HAP-1 (cell line): ENCODE data around the gene GH1.

Experiments
- DNase-seq, 2 experiments: peaks; one replicate each; pipeline ENCODE4 v3.0.0-alpha.2; 2016 to 2020; ENCODE audit warnings: low spot score in 2 of 2
- H3K27me3 ChIP-seq: fragments of 250-450 bp; sonication (Bioruptor Pico); 2 replicates; pipeline ENCODE4 v1.5.1; 2020; ENCODE audit warnings: low read depth, mild to moderate bottlenecking, moderate library complexity
- H3K36me3 ChIP-seq: fragments of 250-450 bp; sonication (Bioruptor Pico); replicated peaks from 2 replicates; pipeline ENCODE4 v1.5.1; 2020; ENCODE audit warnings: mild to moderate bottlenecking
- H3K4me1 ChIP-seq: fragments of 250-450 bp; sonication (Bioruptor Pico); 2 replicates; pipeline ENCODE4 v1.5.1; 2020; ENCODE audit warnings: mild to moderate bottlenecking
- H3K4me3 ChIP-seq: fragments of 250-450 bp; sonication (Bioruptor Pico); 2 replicates; pipeline ENCODE4 v1.5.1; 2020; ENCODE audit warnings: mild to moderate bottlenecking, moderate library complexity
- H3K9me3 ChIP-seq: fragments of 250-450 bp; sonication (Bioruptor Pico); 2 replicates; pipeline ENCODE4 v1.5.1; 2020; ENCODE audit warnings: mild to moderate bottlenecking, moderate library complexity
- in situ Hi-C: fragments of 300-500 bp; cut with MboI; formaldehyde crosslinking; loops from 3 replicates; pipeline ENCODE4 v1.14.3; 2020; ENCODE audit warnings: low sequenced_read_pairs, inconsistent platforms, mixed read lengths

GH1 gene

DNA sequence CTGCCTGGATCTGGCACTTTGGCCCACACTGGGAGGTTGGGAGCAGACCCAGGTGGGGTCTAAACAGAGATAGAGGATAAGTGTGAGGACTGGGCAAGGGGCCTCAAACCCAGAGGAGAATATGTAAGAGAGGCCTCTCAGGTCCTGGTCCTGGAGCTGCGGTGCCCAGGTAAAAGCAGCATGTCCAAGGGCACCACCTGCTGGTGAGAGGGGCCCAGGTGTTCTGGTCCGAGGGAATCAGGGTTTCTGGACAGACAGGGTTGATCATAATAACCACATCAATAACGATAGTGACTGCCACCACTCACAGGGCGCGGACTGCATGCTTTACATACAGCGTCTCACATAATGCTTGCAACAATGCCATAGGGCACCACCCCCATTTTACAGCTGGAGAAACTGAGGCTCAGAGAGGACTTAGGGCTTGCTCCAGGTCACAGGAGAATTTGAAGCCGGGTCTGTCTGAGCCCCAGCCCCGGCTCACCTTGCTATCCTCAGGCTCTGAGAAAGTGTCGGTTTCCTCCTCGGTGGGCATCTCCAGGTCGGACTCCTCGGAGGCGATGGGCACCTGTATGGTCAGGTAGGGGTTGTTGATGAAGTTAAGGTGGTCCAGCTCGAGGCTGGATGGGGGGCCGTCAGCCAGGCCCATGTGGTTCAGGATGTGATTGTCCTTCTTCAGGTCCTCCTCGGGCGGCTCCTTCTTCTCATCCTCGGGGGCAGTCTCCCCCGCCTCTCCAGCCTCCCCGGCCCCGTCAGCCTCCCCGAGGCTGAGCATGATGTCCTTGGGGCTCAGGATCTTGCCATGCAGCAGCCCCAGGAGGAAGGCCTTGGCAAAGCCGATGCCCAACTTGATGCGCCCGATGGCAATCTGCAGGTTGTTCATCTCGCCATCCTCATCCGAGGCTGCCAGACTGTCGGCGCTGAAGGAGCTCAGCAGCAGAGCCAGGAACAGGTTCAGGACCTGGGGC, 32.6 kb upstream of the GH1 start:
- no peaks in the 10 kb centered on the region for H3K9me3 ChIP-seq
- DNase-seq, result peak in 1 of 2 experiments; percentile 46
- in situ Hi-C loops, result no loop called here
- H3K4me1 ChIP-seq, result no peaks in the 10 kb centered on the region
- H3K36me3 ChIP-seq, result no peaks in the 10 kb centered on the region
- H3K4me3 ChIP-seq, result no peak overlapping the region
- H3K27me3 ChIP-seq, result 0 out of 2 replicates have a peak, but pooled peaks cover 3% of the 10 kb centered on the region

DNA sequence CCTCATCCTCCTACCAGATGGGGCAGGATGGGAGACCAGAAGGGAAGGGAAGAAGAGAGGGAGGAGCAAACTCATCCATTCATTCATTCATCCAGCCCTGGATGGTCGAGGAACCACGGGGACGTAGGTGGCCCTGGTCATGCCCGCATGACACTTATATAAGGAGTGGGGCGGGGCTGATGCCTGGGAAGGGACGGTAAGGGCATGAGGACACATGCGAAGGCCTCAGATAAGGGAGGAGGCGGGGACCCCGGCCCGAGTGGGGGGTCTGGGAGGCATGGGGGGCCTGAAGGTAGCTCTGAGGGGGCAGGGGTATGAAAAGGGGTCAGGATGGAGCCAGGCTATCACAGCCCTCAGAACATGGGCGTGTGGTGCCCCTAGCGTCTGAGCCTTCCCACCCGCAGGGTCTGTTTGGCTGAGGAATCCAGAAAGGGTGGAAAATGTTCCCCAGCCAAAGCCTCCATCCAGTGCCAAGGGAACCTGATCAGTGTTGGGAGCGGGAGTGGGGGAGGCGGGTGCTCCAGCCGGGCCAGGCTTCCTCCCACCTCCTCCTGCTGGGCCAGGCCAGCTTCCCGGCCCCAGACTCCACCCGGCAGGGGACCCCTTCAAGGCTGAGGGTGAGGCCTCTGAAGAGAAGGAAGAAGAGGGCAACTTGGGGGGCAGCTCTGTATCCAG, 31.1 kb upstream of the GH1 start:
- Histone ChIP-seq H3K27me3 (0 out of 2 replicates have a peak, but pooled peaks cover 3% of the 10 kb centered on the region), H3K4me3 (no peak overlapping the region), H3K9me3 (no peaks in the 10 kb centered on the region), H3K36me3 (no peaks in the 10 kb centered on the region), H3K4me1 (no peaks in the 10 kb centered on the region)
- DNase-seq, result no peak
- in situ Hi-C loops, result no loop called here

DNA sequence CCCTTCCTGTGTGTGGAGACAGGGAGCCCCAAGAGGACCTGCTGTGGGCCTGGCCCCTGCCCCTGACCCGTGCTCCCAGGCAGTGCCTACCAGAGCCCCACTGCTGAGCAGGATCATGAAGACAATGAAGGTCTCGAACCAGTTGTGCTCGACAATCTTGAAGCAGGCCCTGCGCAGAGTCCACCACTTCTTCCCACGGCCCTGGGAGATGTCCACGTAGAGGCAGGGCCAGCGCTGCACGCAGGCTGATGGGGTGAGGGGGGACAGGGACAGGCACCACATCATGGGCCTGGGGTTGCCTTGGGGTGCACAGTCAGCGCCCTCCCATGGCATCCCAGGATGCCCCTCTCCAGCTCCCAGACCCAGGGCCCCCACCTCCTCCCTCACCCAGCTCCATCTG, 29.9 kb upstream of the GH1 start:
- DNase-seq, result no peak
- H3K27me3 ChIP-seq, result no peaks in the 10 kb centered on the region
- no peak overlapping the region for H3K4me3 ChIP-seq
- no peaks in the 10 kb centered on the region for H3K36me3 ChIP-seq
- H3K4me1 ChIP-seq, result no peaks in the 10 kb centered on the region
- in situ Hi-C loops, result no loop called here
- no peaks in the 10 kb centered on the region for H3K9me3 ChIP-seq

DNA sequence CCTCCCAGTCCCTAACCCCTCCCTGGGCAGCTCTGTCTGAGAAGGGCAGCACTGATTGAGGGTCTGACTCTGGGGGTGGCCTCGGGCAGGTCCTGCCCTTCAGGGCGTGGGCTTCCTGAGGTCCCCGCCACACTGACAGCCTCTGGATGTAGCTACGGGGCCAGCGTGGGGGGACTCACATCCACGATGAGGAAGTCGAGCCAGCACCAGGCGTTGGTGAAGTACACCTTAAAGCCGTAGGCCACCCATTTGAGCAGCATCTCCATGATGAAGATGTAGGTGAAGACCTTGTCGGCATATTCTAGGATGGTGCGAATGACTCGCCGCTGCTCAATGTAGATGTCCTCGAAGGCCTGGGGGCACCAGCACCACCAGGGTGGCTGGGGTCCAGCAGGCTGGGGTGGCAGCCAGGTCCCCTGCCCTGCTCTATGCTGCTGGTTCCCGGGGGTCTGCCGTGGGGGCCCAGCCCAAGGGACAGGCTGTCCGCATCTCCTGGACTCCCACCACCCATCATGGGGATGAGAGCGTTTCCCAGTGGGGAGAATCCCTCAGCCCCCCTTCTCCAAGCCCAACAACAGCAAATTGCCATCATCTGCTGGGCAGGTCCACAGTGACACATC, 29.2 kb upstream of the GH1 start:
- Histone ChIP-seq H3K36me3 (no peaks in the 10 kb centered on the region), H3K4me3 (no peak overlapping the region), H3K27me3 (no peaks in the 10 kb centered on the region), H3K4me1 (no peaks in the 10 kb centered on the region), H3K9me3 (no peaks in the 10 kb centered on the region)
- no peak for DNase-seq
- in situ Hi-C loops, result no loop called here

DNA sequence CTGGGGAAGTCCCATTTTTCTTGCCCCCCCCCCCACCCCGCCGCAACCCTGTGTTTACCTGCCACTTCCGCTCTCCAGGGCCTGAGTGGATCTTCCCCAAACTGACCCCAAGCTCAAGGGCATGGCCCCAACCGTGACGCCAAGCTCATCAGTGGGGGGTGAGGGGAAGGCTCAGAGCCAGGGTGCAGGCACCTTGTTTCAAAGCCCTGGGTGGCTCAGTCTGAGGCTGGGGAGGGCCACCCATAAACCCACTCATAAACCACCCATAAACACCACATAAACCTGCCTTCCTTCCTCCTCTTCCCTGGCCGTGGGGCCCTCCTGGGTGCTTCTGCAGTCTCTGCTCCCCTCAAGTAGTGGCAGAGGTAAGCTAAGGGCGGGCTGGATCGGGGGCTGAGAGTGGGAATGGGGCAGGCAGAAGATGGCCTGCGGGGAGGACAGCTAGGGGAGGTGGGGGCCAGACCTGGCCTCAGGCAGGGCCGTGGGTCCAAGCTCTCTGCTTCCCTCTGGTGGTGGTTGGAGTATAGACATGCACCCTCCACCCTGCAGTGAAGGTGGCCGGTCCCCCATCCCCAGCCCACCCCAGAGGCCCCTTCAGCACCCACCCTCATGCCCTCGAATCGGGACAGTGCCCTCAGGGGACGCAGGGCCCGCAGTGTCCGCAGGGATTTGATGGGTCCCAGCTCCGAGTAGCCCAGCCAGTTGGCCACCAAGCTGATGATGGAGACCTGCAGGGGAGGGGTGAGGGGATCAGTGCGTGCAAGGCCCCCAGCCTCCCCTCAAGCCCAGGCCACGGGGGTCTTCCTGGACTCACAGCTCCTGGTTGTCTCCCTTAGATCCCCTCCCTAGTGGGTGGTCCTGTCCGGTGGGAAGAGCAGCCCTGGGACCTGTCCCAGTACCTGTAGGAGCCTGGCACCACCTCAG, 28.1 kb upstream of the GH1 start:
- in situ Hi-C loops, result no loop called here
- Histone ChIP-seq H3K27me3 (no peaks in the 10 kb centered on the region), H3K4me1 (no peaks in the 10 kb centered on the region), H3K36me3 (no peaks in the 10 kb centered on the region), H3K9me3 (no peaks in the 10 kb centered on the region), H3K4me3 (no peak overlapping the region)
- peak; percentile 36 to 79 for DNase-seq

DNA sequence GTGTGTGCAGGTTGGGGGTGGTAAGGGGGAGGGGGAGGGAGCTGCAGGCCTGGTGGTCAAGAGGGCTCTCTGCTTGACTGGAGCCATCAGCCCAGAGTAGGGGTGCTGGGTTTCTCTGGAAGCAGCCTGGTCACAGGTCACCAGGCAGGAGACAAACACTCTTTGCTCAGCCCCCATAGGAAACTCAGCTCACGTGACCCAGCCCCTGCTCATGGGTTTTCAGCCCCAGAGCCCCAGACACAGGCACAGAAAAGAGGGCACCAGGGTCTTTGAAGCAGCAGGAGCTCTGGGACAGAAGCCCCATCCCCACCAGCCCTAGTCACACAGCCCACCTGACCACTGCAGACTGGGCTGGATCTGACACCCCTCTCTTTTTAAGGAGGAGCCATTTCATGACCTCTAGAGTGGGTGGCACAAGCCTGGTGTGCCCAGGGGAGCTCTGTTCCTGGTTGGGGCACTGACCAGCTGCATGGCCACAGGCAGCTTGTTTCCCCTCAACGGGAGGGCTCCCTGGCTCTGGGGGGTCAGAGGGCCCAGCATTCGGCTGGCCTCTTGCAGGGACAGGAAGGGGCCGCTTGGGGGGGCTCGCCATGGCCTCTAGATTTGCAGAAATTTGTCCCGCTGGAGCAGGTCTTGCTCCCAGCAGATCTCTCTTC, 27.3 kb upstream of the GH1 start:
- Histone ChIP-seq H3K4me1 (no peaks in the 10 kb centered on the region), H3K36me3 (no peaks in the 10 kb centered on the region), H3K4me3 (no peak overlapping the region), H3K9me3 (no peaks in the 10 kb centered on the region), H3K27me3 (no peaks in the 10 kb centered on the region)
- in situ Hi-C loops, result no loop called here
- no peak for DNase-seq

DNA sequence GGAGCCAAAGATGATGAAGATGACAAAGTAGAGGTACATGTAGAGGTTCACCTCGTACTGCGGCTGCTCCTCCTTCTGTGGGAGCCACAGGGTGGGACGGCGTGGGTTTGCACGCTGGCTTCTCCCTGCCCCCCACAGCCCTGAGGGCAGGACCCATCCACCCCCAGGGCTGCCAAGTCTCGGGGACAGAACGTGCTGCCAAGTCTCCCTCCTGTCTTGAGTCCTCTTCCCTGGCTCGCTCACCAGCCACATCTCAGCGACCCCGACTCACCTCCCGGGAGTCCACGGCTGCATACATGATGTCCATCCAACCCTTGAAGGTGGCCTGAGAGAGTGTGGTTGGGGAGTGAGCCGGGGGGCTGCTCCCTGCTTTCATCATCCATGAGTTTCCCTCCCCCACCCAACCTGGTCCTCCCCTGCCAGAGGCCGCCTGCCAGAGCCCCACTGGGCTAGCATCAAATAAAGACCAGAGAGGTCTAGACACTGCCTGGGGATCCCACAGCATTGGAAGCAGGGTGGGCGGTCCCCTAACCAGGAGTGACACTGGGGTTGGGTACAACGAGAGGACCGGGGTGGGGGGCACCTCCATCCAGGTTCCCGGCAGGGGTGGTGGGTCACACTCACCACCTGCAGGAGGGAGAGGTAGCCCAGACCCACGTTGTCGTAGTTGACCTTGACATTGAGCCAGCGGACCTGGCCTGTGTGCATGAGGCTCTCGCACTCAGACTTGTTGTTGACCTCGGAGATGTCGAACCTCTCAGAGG, 26.3 kb upstream of the GH1 start:
- no peak for DNase-seq
- H3K27me3 ChIP-seq, result no peaks in the 10 kb centered on the region
- H3K9me3 ChIP-seq, result no peaks in the 10 kb centered on the region
- no peaks in the 10 kb centered on the region for H3K36me3 ChIP-seq
- no peak overlapping the region for H3K4me3 ChIP-seq
- no peaks in the 10 kb centered on the region for H3K4me1 ChIP-seq
- in situ Hi-C loops, result no loop called here

DNA sequence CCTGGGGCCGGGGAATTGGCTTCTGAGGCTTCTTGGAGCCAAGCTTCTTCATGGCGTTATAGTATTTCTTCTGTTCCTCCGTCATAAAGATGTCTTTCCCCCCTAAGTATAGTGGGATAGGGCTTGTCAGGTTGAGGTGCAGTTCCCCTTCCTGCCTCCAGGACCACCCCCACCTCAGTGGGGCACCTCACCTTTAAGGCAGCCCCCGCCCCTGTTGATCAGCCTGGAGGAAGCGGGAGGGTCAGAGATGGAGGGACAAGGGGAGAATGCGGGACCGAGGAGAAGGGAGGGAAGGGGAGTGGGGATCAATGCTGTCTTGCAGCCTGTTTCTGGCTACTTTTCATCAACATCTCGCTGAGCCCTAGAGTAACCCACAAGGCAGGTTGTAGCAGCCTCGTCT, 25.1 kb upstream of the GH1 start:
- Histone ChIP-seq H3K4me1 (no peaks in the 10 kb centered on the region), H3K9me3 (no peaks in the 10 kb centered on the region), H3K4me3 (no peak overlapping the region), H3K36me3 (no peaks in the 10 kb centered on the region), H3K27me3 (no peaks in the 10 kb centered on the region)
- DNase-seq, result no peak
- in situ Hi-C loops, result no loop called here

DNA sequence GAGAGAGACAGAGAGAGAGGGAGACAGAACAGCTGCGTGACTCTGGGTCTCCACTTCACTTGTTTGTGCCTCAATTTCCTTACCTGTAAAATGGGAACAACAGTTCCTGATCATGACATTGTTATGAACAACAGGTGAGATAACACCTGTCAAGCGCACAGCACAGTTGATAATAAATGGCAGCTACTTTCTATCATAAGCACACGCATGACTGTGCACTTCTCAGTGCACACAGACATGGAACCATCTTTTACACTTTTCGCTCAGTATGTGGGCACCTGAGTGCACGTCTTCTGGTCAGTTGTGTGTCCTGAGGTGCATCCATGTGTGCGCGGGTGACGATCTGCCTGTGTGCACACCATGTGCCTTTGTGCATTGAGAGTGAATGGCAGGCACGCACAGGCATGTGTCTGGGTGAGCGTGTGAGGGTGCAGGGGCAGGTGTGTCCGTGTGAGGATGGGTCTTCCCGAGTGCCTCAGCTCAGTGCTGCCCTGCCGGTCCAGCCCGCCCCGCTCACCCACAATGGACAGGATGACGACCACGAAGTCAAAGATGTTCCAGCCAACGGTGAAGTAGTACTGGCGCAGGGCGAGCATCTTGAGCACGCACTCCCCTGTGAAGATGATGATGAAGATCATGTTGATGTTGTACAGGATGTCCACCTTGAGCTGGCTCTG, 23.8 kb upstream of the GH1 start:
- Histone ChIP-seq H3K9me3 (no peaks in the 10 kb centered on the region), H3K36me3 (no peaks in the 10 kb centered on the region), H3K4me3 (no peak overlapping the region), H3K4me1 (no peaks in the 10 kb centered on the region), H3K27me3 (no peaks in the 10 kb centered on the region)
- in situ Hi-C loops, result no loop called here
- no peak for DNase-seq

DNA sequence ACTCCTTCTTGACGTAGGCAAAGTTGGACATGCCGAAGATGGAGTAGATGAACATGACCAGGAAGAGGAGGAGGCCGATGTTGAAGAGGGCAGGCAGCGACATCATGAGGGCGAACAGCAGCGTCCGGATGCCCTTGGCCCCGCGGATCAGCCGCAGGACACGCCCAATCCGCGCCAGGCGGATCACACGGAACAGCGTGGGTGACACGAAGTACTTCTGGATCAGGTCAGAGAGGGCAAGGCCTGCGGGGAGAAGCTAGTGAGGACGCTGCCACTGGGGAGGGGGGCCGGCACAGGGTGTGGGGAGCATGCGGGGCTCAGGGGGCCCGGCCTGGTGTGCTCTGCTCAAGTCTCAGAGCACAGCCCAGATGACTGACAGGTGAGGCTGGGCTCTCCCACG, 23.1 kb upstream of the GH1 start:
- no peak for DNase-seq
- no peaks in the 10 kb centered on the region for H3K9me3 ChIP-seq
- no peaks in the 10 kb centered on the region for H3K27me3 ChIP-seq
- in situ Hi-C loops, result no loop called here
- no peaks in the 10 kb centered on the region for H3K4me1 ChIP-seq
- H3K4me3 ChIP-seq, result no peak overlapping the region
- H3K36me3 ChIP-seq, result no peaks in the 10 kb centered on the region

DNA sequence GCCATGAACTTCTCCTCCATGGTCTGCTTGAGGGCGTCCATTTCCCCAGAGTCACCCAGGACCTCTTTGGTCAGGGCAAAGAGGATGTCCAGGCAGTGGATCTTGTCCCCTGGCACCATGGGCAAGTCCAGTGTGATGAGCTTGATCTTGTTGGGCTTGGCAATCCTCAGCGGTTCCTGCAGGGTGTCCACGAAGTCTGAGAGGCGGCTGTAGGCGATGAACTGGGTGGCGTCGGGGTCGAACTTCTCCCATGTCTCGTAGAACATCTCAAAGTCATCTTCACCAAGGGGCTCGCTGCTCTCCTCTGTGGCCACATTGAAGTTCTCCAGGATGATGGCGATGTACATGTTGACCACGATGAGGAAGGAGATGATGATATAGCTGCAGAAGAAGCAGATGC, 22.5 kb upstream of the GH1 start:
- H3K9me3 ChIP-seq, result no peaks in the 10 kb centered on the region
- in situ Hi-C loops, result no loop called here
- H3K4me3 ChIP-seq, result no peak overlapping the region
- H3K36me3 ChIP-seq, result no peaks in the 10 kb centered on the region
- H3K4me1 ChIP-seq, result no peaks in the 10 kb centered on the region
- DNase-seq, result no peak
- no peaks in the 10 kb centered on the region for H3K27me3 ChIP-seq

DNA sequence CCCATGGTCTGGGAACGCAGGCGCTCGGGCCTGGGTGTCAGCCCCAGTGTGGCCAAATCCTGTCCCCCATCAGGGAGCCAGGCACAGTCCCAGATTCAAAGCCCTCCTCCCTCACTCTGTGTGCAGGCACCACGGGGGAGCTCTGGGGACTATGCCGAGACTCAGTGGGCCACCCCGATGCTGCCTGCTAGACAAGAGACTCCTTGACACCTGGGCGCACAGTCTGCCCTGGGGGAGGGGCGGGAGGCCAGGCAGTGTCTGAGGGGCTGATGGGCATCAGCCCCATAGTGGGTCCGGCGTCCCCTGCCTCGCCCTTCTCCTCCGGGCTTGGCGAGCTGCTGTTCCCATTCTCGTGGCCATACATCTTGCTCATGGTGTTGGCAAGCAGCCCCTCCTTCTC, 21.9 kb upstream of the GH1 start:
- DNase-seq, result no peak
- H3K4me3 ChIP-seq, result no peak overlapping the region
- H3K36me3 ChIP-seq, result no peaks in the 10 kb centered on the region
- H3K4me1 ChIP-seq, result no peaks in the 10 kb centered on the region
- in situ Hi-C loops, result no loop called here
- H3K27me3 ChIP-seq, result no peaks in the 10 kb centered on the region
- no peaks in the 10 kb centered on the region for H3K9me3 ChIP-seq
